Right renal cortex interstitium (tissue), 3 donors: ENCODE data around the gene EPHX1. TPM values are rescaled to one million over a fixed set of nuclear protein-coding genes. Genes with fewer than 3 reads are reported as not detected.
"Not testable (repeated sequence)": the region's sequence is repeated elsewhere in the genome, so short reads cannot be mapped to it uniquely, and the experiment has no call there.

Source experiments
- DNase-seq, 3 donors: peaks; one replicate each; pipeline ENCODE4 v3.0.0-alpha.2; 2013; ENCODE audit warnings: low read depth in 3 of 3, low spot score in 2 of 3
- polyA plus RNA-seq, 3 donors: library from polyadenylated mRNA; unstranded; fragments of 120-200 nt; gene quantifications; one replicate each; pipeline ENCODE4 v1.2.1, GENCODE V29; 2013; ENCODE audit not compliant: insufficient read length in 3 of 3

Gene EPHX1
- polyA plus RNA-seq, 3 donors: 53.5 to 59.1 (median 54.6) TPM

DNA sequence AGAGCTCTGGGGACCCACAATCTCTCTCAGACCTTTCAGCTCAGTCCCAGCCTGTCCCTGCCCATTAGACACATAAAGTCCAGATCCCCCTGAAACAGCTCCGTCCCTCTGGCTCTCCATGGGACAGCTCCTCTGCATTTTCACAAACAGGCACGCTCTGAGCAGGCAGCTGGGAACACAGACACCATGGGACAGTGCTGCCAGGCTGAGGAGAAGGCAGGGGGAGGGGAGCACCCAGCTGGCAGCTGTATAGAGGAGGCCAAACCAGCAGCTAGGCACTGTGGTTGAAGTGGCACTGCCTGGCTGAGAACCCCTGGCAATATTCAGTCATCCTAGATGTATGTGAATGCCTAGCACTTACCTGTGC is 70.3 kb downstream of the EPHX1 start:
- DNase-seq: no peak

DNA sequence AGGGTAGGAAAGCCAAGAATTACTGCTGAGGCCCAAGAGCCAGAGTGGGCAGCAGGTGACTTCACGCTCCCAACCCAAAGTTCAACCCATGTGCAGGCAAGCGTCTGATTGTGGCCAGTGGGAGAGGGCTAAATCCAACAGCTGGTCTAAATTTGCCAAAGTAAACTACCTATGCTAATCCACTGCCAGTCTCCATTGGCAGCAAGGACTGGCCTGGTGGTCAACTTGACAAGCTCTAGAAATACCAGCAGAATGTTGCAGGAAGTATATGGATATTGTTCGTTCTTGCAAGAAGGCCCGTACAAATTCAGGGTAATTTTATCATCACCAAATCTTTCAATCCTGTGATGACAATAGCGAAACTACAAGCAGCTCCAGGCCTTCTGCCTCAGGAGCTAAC is 70.7 kb downstream of the EPHX1 start:
- no peak for DNase-seq

DNA sequence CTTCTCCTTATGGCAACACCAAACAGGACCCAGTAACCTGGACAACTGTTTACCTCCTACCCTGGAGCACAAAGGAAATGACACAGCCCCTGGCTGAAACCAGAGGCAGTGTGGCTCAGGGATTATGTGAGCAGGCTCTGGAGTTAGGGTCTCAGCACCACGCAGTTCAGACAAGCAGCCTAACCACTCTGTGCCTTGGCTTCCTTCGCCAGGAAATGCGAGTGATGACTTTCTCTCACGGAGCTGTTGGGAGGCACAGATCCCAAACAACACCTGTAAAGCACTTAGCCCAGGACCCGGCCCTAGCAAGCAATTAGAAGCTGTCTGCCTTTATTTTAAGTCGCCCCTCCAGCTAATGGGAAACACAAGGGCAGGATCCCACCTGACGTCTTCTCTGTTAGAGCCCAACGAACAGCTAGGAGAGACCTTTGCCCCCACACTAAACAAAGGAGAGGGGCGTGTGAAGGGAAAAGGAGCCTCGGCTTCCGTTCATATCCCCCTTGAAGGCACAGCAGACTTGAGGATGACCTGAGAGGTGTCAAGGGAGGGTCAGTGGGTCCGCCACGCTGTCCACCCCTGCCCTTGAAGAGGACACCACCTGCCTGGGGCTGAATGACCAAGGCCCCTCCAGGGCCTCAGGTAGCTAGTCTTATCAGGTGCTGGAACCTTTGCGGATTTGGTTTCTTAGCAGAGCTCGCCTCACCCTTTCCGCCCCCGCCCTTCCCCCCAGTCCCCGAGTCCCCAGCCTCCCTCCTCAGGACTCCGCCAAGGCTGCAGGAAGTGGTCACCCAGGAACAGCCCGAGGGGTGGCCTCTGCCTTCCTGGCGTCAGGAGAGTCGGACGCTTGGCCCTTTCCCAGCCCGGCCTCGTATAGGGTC is 71.4 kb downstream of the EPHX1 start:
- no peak for DNase-seq

DNA sequence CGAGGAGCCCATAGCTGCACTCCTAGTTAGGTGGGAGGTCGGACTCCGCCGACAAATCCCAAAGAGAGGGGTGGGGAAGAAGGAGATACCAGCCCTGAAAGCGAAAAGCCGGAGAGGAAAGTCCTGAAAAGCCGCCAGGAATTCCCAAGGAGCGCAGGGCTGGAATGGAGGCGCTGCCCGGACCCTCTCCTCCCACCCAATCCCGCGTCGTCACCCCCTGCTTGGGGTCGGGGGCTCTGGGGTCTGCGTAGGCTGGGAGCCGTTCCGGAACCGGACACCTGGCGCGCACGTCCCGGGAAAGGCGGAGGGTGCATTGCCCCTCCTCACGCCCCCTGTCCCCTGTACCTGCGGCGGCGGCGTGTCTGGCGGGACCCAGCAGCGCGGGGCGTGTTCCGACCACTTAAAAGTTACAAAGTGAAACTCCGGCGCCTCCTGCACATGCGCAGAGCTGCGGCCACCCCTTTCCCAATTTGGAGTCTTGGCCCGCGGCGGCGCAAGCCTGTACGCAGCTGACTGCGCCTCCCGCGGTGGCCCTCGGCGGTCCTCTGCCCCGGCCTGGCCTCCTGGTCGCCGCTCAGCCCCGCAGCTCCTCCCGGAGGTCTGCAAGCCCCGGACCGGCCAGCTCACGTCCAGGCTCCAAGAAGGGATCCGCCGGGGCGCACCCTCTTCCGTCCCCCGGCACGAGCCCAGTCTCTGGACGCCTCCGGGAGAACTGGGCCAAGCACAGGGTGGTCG is 72.2 kb downstream of the EPHX1 start, which contains the start of gene TMEM63A:
TMEM63A (minus strand) TSS at position 422 of the 735 bp plus-strand sequence. CDS start 4,800 bp downstream, outside the sequence.
- DNase-seq: peak in 2 of 3 donors; percentile 79 to 80

DNA sequence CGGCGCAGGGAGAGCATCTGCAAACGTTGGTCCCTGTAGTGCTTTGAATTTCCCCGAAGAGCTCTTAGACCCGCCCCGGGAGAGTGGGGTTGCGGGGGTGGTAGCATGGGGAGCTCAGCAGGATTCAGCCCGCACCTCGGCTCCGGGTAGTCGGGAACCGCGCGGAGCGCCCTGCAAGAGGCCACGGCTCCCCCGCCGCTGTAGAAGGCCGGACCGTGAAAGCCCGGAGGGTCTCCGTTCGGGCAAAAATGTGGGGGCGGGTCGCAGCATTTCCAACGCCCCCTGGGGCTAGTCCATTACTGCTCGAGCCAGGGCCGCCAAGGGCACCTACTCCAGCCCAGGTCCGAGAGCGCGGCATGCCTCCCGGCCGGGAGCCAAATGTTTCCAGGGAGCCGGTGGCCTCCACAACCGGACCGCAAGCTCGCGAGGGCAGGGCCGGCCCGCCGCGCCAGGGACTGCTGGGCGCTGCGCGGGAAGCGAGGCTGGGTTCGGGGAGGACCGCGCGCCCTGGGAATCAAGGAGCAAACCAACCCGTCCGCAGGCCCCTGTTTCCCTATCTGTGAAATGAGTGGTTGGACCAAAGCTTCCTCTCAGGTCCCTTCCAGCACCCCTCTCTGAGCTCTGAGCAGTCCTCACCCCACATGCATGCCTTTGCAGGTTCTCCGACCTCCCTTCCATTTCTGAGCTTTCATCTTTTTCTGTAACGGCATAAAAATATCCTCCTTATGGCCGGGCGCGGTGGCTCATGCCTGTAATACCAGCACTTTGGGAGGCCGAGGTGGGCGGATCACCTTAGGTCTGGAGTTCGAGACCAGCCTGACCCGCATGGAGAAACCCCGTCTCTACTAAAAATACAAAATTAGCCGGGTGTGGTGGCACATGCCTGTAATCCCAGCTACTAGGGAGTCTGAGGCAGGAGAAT is 73.0 kb downstream of the EPHX1 start:
- no peak for DNase-seq

DNA sequence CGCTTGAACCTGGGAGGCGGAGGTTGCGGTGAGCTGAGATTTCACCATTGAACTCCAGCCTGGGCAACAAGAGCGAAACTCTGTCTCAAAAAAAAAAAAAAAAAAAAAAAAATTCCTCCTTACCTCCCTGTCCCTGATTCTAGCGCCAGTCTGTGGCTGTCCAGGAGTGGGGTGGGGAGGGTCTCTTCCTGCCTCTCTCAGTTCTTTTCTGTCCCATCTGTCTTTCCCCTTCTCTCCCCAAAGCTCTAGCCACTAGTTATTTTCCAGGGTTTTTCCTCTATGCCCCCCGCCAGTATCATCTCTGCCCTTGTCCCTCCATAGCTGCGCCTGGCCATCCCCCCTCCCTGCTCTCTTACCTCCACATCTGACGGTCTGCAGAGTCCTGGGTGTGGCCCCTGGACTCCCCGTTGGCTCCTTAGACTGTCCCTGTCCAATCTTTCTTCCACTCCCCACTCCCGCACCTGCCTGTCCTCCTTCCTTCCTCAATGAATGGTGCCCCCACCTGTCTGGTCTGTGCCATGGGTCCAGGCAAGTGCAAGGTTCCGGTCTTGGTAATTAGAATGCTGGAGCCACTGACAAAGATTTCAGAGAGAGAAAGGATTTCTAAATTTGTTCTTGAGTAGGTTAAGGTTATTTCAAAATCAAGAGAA is 73.8 kb downstream of the EPHX1 start:
- DNase-seq: no peak

DNA sequence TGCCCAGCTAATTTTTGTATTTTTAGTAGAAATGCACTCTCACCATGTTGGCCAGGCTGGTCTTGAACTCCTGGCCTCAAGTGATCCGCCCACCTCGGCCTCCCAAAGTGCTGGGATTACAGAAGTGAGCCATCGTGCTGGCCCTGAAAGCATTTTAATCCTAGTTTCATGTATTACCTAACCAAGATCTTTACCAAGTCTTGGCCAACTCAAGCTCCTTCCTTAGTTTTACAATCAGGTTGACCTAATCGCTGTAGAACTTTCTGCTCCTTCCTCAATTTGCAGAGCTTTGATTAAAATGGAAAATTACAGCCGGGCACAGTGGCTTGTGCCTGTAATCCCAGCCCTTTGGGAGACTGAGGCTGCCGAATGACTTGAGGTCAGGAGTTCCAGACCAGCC is 75.4 kb downstream of the EPHX1 start:
- no peak for DNase-seq

DNA sequence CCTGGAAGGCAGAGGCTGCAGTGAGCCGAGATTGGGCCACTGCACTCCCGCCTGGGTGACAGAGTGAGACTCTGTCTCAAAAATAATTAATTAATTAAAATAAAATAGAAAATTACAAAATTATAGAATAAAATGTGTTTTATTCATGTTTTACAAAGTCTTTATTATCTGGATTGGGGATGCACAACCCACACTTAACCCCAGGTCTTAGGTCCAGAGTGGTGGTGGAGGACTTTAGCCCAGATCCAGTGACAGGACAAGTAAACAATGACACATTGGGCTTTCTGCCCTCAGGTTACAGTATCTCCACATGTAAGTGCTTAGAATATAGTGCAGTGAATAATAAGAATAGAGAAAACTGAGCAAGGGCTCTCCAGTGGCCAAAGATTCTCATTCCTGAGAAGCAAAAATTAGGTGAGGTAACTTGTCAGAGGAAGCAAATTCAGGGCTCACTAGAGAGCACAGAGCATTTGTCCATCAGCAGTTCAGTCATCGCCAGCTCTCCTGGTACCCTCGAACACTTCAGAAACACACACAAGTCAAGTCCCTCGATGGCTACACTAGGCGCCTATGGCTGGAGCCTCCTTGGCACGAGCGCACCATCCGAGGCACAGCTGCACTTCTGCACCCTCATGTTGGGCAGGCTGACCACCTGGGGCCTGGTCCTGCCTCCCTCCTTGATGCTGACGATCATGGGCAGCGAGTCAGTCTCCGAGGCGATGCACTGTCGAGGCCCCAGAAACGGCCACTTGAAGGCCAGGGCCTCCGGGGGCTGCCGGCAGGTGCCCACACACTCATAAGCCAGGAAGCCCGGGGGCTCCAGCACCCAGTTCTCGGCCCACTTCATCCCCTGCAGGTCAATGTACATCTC is 76.5 kb downstream of the EPHX1 start:
- no peak for DNase-seq

DNA sequence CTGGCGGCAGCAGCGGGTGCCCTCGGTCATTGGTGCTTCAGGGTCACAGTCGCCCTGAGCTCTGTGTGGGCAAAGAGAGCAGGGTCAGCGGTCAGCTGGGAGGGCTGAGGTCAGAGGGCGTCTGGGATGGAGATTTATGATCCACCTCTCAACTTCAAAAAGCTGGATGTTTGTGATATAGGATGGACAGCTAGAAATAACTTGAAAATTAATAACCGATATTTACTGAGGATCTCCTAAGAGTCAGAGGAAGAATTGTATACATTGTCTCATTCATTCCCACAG is 77.0 kb downstream of the EPHX1 start:
- DNase-seq: no peak

DNA sequence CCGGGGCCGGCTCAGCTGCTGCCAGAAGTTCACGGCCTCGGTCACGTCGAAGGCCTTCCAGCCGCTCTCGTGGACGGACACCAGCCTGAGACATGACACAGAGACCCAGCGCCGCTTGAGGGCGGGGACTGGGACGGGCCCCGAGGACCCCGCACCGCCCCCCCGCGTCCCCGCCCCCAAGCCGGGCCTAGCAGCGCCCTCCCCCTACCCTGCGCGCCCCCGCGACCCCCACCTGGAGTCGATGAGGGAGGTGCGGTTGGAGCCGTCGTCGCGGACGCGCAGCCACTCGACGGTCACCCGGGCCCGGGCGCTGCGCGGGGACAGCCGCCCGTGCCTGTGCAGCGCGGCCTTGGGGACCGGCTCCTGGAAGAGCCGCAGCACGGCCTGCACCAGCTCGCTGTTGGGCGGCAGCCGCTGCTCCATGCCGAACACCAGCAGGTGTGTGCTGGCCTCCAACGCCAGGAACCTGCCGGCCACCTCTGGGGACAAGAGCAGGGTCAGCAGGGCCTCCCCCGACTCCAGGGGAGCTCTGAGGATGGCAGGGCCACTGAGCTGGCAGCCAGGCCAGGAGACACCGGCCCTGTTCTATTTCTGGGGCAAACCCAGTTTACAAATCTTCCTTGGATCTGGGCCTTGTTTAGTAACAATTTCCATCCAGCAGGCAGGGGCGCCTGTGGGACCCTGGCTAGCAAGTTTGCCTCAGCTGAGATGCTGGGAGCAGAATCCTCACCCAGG is 77.8 kb downstream of the EPHX1 start:
- DNase-seq: not testable (repeated sequence)

DNA sequence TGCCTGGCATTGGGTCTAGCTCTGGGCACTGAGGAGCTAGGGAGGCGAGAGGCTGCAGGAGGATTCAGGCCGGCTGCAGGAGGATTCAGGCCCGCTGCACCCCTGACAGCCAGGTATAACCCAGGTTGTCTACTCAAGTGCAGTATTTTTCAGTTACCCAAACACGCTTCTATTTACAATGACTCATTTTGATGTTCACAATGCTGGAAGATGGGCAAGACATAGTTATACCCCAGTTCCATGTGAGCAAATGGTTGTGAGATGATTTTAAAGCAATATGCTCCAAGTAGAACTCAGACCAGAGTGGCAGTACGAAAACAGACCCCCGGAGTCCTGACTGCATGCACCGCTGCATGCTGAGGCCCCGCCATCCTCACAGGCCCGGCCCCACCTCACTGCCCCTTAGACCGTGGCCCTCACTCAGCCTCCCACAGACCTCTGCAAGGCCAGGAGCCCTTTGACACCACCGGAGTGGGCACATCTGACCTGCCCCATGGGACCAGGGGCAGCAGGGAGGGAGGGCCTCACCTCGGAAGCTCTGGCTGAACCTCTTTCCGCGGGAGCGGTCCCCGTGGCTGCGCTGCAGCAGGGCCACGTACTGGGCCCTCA is 78.5 kb downstream of the EPHX1 start:
- no peak for DNase-seq

DNA sequence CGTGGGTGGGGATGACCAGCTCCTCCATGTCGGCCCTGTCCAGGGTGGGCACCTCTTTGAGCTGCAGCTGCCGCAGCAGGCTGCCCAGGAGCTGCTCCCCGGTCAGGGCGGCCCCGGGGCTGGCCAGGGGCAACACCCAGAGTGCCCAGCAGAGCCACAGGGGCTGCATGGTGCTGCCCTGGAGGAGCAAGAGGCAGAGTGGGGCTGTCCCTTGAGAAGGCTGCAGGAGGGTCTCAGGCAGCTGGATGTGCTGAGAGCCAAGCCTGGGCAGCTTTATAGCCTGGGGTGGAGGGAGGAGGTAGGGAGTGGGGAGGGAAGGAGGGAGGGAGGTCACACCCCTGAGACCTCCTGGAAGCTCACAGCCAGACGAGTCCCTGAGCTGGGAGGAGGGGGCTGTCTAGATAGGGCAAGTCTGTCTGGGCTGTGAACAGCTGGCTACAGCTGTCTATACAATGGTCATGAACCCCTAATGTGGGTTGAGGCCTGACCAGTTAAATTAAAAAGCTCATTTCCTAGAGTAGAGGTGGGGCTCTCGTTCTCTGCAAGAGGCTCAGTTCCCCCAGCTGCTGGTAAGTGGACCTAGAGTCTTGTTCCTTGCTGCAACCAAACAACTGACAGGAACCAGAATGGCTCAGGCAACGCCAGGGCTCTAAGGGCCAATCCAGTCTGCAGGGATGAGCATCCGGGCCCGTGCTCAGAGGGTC is 79.1 kb downstream of the EPHX1 start, which contains the start of gene LEFTY1:
LEFTY1 (minus strand) TSS at position 249 of the 704 bp plus-strand sequence; CDS start at position 169, 80 bp downstream.
- peak in 2 of 3 donors; percentile 81 to 86 for DNase-seq

DNA sequence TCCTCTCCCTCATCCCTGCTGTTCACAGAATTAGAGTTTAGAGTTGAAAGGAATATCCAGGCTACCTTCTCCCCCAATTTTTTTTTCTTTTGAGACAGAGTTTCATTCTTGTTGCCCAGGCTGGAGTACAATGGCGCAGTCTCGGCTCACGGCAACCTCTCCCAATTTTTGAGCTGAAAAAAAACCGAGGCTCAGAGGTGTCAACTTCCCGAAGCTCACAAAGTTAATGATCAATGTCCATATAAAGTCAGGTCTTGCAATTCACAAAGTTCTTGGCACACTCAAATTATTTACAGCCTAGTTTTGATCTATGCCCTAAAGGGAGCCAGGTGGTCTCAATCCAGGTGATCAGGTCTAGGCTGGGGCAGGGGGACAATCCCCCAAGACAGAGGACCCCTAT is 79.8 kb downstream of the EPHX1 start:
- no peak for DNase-seq

DNA sequence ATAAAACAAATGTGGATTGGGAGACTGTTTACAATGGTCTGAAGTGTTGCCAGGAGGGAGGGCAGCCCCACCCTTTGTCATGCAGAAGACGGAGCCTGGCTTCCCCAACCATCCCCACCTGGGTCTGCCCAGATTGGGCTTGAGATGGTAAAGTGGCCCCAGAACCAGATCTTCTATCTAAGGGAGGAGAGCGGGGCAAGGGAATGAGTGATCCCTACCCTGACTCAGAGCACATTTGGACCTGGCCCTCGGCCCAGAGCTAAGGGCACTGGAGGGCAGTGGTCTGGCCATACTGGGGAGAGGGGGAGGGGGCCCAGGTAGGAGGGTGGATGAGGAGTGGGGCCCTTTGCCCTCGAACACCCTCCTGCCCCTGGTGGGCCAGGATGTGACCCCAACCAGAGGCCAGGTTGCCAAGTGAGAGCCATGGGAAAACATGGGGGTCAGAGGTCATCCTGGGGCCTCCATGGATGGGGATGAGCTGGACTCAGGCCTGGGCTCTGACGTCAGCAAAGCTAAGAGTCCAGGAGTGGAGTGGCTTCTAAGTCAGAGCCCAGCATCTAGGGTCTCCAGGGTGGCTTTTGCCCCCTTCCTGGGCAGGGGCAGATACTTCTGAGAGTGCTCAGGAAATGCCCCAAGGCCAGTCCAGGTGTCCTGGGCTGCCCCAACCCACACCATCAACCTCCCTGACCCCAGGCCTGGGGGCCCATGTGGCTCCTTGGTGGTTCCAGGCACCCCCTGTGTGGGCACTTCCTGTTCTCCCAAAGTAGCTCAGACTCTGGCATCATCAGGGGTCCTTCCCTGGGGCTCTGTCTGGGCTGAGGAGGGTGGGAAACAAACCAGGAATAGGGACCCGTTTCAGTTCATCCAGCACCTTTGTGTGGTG is 80.7 kb downstream of the EPHX1 start:
- DNase-seq: no peak

DNA sequence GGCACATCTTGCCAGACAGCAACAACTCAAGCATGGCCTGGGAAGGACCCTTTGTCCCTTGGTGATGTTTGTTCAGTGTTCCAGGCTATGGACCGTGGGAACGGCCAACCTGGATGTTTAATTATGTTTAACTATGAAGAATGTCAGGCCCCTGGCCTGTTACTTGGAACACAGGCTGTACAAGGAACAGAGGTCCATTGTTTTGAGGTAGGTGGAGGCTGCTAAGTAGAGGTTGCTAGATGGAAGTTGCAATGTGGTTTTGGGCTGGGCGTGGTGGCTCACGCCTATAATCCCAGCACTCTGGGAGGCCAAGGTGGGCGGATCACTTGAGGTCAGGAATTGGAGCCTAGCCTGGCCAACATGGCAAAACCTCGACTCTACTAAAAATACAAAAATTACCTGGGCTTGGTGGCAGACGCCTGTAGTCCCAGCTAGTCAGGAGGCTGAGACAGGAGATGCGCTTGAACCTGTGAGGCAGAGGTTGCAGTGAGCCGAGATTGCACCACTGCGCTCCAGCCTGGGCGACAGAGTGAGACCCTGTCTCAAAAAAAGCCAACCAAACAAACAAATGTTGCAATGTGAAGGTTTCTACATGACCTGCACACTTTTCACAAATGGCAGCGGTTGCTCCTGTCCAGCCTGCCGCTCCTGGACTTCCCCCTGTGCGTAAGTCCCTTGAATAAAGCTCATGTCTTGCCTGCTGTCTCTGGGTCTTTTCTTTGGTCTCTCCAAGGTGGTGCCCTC is 81.5 kb downstream of the EPHX1 start:
- DNase-seq: no peak

DNA sequence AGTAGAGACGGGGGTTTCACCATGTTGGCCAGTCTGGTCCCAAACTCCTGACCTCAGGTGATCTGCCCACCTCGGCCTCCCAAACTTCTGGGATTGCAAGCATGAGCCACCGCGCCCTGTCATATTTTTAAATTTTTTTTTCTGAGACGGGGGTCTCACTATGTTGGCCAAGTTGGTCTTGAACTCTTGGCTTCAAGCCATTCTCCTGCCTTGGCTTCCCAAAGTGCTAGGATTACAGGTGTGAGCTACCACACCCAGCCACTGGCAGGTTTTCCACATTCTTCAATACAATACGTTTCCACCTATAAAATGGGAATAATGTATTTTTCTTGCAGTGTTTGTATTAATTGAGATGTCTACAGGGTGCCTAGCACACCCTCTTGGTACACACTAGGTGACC is 82.4 kb downstream of the EPHX1 start:
- no peak for DNase-seq
